Skeletal muscle tissue (tissue), 4 donors: ENCODE measurements around the gene FXYD2. TPM values are rescaled to one million over a fixed set of nuclear protein-coding genes. Genes with fewer than 3 reads are reported as not detected.

Experiments used
- H3K27ac ChIP-seq: one replicate; pipeline ENCODE4 v1.7.0; 2013; ENCODE audit warnings: mild to moderate bottlenecking, low read depth, low read length, inconsistent platforms
- H3K27me3 ChIP-seq, 3 donors: one replicate each; pipeline ENCODE4 v1.7.0; 2013; ENCODE audit warnings: low read length in 3 of 3; ENCODE audit not compliant: control insufficient read depth in 3 of 3, insufficient read depth in 3 of 3
- H3K36me3 ChIP-seq, 3 donors: one replicate each; pipeline ENCODE4 v1.7.0; 2013; ENCODE audit warnings: low read length in 3 of 3; ENCODE audit not compliant: control insufficient read depth in 3 of 3, insufficient read depth in 3 of 3
- H3K4me1 ChIP-seq, 3 donors: one replicate each; pipeline ENCODE4 v1.7.0; 2013; ENCODE audit warnings: low read length in 3 of 3, mild to moderate bottlenecking in 3 of 3; ENCODE audit not compliant: control insufficient read depth in 3 of 3, insufficient read depth in 3 of 3
- H3K4me3 ChIP-seq, 3 donors: one replicate each; pipeline ENCODE4 v1.7.0; 2013; ENCODE audit warnings: low read length in 3 of 3
- H3K9ac ChIP-seq, 3 donors: one replicate each; pipeline ENCODE4 v1.7.0; 2013; ENCODE audit warnings: low read length in 3 of 3, mild to moderate bottlenecking in 3 of 3, moderate library complexity in 2 of 3, low read depth in 1 of 3
- H3K9me3 ChIP-seq, 3 donors: one replicate each; pipeline ENCODE4 v1.7.0; 2013; ENCODE audit warnings: low read length in 3 of 3; ENCODE audit not compliant: control insufficient read depth in 3 of 3
- total RNA-seq: library from RNA; depleted of rRNA; stranded (reverse); fragments of >200 nt; gene quantifications from one replicate; pipeline ENCODE4 v1.2.3, GENCODE V29; 2014
- donor health status: Osteomylitis.

Gene FXYD2
- total RNA-seq, 1 donor from 2014 or later: 1.0 TPM

DNA sequence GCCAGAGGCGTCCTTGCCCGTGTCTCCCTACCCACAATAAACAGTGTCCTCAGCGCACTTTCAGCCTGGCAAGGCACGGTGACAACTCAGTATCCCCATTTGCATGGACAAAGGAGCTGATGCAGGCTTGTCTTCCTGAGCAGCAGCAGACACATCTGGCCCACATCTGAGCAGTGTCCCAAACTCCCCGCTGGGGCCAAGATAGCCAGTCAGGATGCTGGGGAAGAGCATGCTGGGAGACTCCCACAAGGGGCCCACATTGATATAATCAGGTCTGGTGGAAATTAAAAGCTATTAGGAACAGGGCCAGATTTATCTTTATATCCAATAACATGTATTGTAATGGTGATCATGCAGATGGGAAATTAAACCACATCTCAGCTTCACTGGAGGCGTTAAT lies 52.2 kb downstream of the FXYD2 start:
- Histone ChIP-seq H3K36me3 (no peaks in the 10 kb centered on the region), H3K9ac (no peak overlapping the region), H3K27me3 (peaks cover 3 to 5% (median 5%) of the 10 kb centered on the region in 3 donors), H3K27ac (no peak overlapping the region), H3K9me3 (no peaks in the 10 kb centered on the region), H3K4me1 (no peaks in the 10 kb centered on the region), H3K4me3 (no peak overlapping the region)

DNA sequence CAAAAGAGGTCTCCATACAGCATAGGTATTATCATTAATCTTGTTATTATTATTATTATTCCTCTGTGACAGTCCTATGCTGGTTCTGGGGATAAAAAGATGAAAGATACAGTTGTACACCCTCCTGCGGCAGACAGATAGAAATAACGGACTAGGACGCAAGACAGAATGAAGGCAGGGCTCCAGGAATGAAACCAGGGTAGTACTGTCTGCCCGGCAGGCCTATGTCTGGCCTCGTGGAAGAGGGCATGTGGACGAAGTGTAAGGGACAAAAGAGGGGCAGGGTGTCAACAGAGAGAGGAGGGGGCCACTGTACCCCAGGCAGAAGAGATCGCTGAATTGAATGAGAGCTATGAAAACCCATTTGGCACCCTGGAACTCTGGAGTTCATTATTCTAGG lies 52.7 kb downstream of the FXYD2 start:
- Histone ChIP-seq H3K4me3 (no peak overlapping the region), H3K27me3 (peaks cover 3 to 4% (median 4%) of the 10 kb centered on the region in 3 donors), H3K4me1 (no peaks in the 10 kb centered on the region), H3K9ac (no peak overlapping the region), H3K9me3 (no peaks in the 10 kb centered on the region), H3K27ac (no peak overlapping the region), H3K36me3 (no peaks in the 10 kb centered on the region)

DNA sequence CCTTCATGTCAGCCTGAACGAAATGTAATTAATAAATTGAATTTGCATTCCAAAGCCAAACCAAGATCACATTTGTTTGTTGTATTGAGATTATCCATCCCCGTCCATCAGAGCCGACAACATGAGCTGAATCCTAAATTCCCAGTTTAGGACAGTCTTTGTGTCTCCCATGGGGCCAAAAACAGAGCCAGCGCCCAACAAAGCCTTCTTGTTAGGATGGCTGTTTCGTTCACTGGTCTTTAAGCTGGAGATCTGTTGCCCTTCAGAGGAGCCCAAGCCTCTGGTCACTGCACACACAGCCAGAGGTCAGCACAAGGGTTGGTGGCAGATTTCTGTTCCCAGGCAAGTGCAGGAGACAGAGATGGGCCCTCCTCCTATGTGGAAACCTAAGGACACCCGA lies 53.3 kb downstream of the FXYD2 start:
- Histone ChIP-seq H3K4me1 (no peaks in the 10 kb centered on the region), H3K36me3 (no peaks in the 10 kb centered on the region), H3K9ac (no peak overlapping the region), H3K9me3 (no peaks in the 10 kb centered on the region), H3K27ac (no peak overlapping the region), H3K27me3 (peaks cover 2 to 6% (median 3%) of the 10 kb centered on the region in 3 donors), H3K4me3 (no peak overlapping the region)

DNA sequence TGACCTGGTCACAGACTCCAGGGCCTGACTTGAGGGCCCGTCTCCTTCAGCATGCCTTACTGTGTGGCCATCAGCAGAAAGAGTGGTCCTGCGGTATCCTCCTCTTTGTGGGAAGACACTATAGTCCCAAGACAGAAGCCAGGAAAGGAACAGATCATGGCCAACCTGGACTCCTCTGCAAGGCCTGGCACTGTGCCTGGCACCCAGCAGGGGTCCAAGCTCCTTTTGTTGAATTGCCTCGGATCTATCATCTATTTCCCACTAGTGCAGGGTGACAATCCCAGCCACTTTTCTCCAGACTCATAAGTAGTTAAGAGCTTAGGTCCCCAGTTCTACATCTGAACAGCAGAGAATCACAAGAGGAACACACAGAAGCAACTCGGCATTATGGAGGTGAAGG lies 54.5 kb downstream of the FXYD2 start:
- H3K27ac ChIP-seq: no peak overlapping the region
- no peak overlapping the region for H3K4me3 ChIP-seq

More for the DNA sequence above, 54.5 kb downstream of the FXYD2 start:
- Histone ChIP-seq H3K9me3 (no peaks in the 10 kb centered on the region), H3K27me3 (peaks cover 0 to 7% (median 3%) of the 10 kb centered on the region in 3 donors), H3K4me1 (no peaks in the 10 kb centered on the region), H3K9ac (no peak overlapping the region), H3K36me3 (no peaks in the 10 kb centered on the region)

Other genes starting within 250 kb of the FXYD2 start
- gene DSCAML1, start 27.5 kb downstream of the FXYD2 start, total RNA-seq: 0.52 TPM
- gene FXYD6, start 51.9 kb upstream of the FXYD2 start, total RNA-seq: 23.5 TPM
- gene TMPRSS13, start 104.7 kb upstream of the FXYD2 start, total RNA-seq: not detected
- 8.9 TPM for gene IL10RA, start 161.7 kb upstream of the FXYD2 start, total RNA-seq